CD4-positive, alpha-beta T cell treated with Interferon gamma for 1 hour (primary cell): ENCODE measurements around the gene IL17C.

Source experiments
- DNase-seq: peaks from one replicate; pipeline ENCODE4 v3.0.0-alpha.2; 2020

IL17C gene

DNA sequence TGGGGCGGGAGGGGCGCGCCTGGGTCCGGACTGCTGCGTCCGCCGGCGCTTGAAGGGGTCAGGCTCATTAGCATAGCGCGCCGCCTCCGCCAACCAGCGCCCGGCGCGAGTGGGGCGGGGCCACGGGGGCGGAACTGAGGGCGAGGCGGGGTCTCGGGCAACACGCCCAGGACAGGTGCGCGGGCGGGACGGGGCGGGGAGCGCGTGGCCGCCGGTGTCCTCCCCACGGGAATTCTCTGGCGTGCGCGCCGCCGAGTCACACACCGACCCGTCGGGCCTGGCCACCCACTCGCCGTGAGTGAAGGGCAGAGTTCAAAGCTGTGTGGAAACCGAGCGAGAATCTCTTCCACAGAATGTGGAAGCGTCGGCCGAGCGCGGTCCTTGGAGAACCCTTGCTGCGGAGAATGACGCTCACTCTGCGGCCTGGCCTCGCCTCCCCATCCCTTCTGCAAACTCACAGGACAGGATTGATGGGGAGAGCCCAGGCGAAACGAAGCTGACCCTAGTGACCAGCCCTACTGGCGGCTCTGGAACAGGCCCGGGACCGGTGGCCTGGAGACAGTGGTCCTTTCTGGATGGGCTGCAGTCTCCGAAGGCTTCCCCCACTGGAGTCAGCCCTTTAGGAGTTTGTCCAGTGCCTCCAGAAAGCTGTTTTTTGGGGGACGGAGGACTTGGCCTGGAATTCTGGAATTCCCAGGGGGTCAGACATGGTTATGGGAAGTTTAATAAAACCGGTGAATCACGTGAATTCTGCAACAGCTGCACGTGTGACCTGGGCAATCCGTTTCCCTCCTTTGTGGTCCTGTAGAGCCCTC lies 48.3 kb downstream of the IL17C start, which contains the start of gene SNAI3:
Gene SNAI3 (minus strand): TSS at position 69 of the 815 bp plus-strand sequence. CDS start 101 bp downstream, outside the sequence.
- peak; percentile 80 for DNase-seq

DNA sequence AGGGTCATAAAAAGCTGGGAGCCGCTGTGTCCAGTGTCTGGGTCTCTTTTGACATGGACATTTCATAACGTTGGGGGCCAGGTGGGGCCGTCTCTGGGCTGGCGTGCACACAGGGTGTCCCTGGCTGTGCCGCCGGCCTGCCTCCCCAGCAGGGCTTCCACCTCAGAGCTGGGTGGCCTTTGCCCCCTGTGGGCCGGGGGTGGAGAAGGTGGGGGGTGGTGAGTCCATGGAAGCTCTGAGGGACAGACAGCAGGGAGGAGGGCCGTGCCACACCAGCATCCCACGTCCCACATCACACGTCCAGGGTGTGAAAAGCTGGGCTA lies 48.8 kb downstream of the IL17C start:
- DNase-seq: no peak

DNA sequence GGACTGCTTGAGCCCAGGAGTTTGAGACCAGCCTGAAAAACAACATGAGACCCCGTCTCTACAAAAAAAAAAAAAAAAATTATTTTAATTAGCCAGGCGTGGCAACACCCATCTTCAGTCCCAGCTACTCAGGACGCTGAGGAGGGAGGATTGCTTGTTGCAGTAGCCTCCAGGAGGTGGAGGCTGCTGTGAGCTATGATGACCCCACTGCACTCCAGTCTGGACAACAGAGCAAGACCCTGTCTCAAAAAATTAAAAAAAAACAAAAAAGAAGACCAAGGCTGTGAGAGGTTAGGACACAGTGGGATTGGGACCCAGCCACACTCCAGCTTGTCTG lies 49.3 kb downstream of the IL17C start:
- no peak for DNase-seq

DNA sequence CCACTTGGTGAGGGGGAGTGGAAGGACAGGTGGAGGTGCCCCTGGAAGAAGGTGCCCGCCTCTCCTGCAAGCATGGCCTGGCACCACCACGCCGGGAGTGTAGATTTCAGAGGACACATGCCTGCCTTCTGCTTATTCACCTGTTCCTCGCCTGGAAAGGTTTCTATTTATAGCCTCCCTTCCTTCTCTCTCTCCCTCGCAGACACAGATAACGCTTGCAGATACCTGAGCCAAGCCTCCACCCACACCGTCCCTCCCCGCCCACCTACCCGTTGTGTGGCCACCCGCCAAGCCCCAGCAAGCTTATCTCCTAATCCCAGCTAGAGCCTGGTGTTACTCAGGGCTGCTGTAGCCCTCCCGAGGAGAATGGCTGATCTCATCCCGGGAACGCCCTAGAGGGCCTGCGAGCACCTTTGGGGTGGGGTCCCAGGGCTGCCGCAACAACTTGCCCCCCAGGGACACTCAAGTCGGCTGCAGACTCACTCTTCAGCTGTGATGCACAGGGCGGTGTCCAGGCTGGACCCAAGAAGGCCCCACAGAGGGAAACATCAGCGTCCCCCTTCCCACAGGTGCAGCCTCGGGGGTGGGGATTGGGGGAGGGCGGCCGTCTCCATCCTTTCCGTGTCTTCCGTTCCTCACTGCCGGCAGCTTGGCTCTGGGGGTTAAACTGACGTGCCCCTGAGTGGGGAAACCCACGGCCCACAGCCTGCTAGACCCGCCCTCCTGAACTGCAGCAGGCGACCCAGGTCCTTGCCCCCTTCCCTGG lies 49.8 kb downstream of the IL17C start:
- DNase-seq: no peak
